Suppressor macrophage treated with lipopolysaccharide for 1 hour (primary cell): Measurements from ENCODE around the gene CNOT4.
A peak's percentile ranks its signal among the peaks of the same experiment; 100 is the strongest.

Source experiments
- DNase-seq, 3 donors: peaks; one replicate each; pipeline ENCODE4 v3.0.0-alpha.2; 2020 to 2022

CNOT4 gene

GRCh38 chr7:135509839-135510591 is at the start of gene CNOT4:
TSS of gene CNOT4 (minus strand) at chr7:135510102. CDS start at chr7:135438331, 71,771 bp downstream.
- peak; percentile 98 to 99 (median 99) for DNase-seq

GRCh38 chr7:135558881-135559280 is 49.0 kb upstream of the CNOT4 start:
- DNase-seq = no peak

- peak; percentile 83 to 87 (median 84) for DNase-seq
Observed at GRCh38 chr7:135558337-135558767, 48.5 kb upstream of the CNOT4 start.

GRCh38 chr7:135557455-135558336 is 47.8 kb upstream of the CNOT4 start, which contains the start of gene NUP205:
TSS of gene NUP205 (plus strand) at chr7:135557917. CDS start at chr7:135557945, 28 bp downstream.
- DNase-seq = peak; percentile 82 to 89 (median 89)

DNA sequence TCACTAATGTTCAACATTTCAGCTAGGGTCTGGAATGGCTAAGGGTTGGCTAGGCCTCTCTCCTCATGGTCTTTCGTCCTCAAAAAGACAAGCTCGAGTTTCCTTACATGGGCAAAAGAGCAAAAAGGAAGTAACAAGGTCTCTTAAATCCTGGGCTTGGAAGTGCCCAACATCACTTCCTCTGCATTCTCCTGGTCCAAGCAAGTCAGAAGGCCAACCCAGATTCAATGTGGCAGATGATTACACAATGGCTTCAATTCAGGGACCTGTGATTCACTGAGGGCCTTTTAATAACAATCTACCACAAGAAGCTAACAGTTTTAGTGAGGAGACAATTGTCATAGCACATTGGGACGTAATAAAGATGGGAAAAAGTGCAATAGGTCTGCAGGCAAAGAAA is 43.4 kb upstream of the CNOT4 start:
- DNase-seq = peak; percentile 38 to 59 (median 47)

- no peak for DNase-seq
Observed at GRCh38 chr7:135552148-135552547, 42.2 kb upstream of the CNOT4 start.

GRCh38 chr7:135550196-135550595 is 40.3 kb upstream of the CNOT4 start:
- DNase-seq = no peak

- no peak for DNase-seq
Observed at GRCh38 chr7:135541029-135541428, 31.1 kb upstream of the CNOT4 start.

- DNase-seq = no peak
Observed at GRCh38 chr7:135539629-135540028, 29.7 kb upstream of the CNOT4 start.

GRCh38 chr7:135538376-135538775 is 28.5 kb upstream of the CNOT4 start:
- no peak for DNase-seq

- DNase-seq = peak; percentile 51 to 78 (median 71)
Observed at GRCh38 chr7:135537905-135538304, 28.0 kb upstream of the CNOT4 start.

GRCh38 chr7:135537453-135537852 is 27.6 kb upstream of the CNOT4 start:
- DNase-seq = no peak

DNA sequence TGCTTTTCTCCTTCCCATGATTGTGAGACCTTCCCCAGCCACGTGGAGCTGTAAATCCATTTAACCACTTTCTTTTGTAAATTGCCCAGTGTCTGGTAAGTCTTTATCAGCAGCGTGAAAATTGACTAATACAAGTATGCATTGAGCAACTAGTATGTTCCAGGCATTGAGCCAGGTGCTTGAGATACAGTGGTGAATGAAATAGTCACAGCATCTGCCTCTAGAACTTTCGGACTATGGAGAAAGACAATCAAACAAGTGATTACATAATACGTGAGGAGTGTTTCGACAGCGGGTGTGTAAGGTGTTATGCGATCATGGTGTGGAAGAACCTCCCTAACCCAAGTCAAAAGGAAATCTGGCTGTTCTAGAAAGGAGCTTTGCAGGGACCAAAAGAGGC is 26.2 kb upstream of the CNOT4 start:
- DNase-seq = peak; percentile 8 to 25 (median 14)

DNA sequence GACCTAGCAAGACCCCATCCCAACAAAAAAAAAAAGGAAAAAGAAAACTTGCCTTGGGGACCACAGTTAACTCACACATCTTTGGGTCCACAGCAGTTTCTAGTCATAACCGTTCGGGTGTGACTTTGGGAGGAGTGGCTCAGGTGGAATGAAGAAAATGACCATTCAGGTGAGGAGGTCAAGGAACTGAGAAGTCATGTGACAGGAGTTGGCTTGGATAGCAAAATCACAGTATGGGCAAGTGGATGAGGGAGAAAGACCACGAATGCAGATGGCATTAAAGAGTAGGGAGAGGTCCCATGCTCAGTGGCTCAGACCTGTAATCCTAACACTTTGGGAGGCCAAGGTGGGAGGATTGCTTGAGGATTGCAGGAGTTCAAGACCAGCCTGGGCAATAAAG is 17.1 kb upstream of the CNOT4 start:
- no peak for DNase-seq

- no peak for DNase-seq
Observed at GRCh38 chr7:135525426-135525825, 15.5 kb upstream of the CNOT4 start.

DNA sequence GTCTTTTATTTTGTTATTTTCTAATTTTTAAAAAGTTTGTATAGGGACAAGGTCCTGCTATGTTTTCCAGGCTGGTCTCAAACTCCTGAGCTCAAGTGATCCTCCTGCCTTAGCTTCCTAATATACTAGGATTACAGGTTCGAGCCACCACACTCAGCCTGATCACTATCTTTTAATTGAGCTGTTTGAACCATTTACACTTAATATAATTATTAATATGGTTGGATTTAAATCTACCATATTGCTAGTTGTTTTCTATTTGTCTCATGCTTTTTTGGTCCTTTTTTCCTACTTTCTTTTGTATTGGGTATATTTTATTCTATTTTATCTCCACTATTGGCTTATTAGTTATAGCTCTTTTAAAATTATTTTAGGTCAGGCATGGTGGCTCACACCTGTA is 13.2 kb upstream of the CNOT4 start:
- DNase-seq = no peak

GRCh38 chr7:135522509-135522908 is 12.6 kb upstream of the CNOT4 start:
- DNase-seq = no peak

DNA sequence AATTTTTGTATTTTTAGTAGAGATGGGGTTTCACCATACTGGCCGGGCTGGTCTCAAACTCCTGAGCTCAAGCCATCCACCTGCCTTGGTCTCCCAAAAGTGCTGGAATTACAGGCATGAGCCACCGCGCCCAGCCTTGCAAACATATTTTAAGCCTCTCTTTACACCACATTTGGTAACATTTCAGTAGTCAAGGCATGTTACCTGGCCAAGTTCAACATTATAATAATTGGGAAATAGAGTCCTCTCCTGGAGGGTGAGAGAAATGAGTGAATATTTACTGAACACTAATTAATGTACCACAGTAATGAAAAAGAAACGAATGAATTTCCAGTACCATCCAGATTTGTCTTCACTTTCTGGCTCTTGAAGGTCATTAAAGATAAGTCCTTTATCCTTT is 10.0 kb upstream of the CNOT4 start:
- no peak for DNase-seq

- no peak for DNase-seq
Observed at GRCh38 chr7:135519233-135519688, 9.4 kb upstream of the CNOT4 start.

GRCh38 chr7:135518748-135519147 is 8.8 kb upstream of the CNOT4 start:
- DNase-seq = no peak

DNA sequence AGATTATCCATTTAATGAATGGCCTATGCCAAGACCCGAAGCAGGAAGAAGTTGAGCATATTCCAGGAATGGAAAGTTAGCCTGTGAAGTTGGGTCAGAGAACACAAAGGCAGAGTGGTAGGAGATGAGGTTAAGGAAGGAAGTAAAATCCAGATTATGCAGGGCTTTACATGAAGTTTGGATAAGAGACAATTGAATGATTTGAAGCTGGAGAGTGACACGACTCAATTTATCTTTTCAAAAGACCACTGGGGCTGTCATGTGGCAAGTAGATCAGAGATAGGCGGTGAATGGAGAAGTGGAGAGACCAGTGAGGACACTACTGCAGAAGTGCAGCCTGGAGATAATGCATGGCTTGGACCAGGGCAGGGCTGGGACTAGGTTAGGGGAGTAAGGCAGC is 7.2 kb upstream of the CNOT4 start:
- DNase-seq = peak in 1 of 3 donors; percentile 13

GRCh38 chr7:135514856-135515255 is 5.0 kb upstream of the CNOT4 start:
- DNase-seq = no peak

DNA sequence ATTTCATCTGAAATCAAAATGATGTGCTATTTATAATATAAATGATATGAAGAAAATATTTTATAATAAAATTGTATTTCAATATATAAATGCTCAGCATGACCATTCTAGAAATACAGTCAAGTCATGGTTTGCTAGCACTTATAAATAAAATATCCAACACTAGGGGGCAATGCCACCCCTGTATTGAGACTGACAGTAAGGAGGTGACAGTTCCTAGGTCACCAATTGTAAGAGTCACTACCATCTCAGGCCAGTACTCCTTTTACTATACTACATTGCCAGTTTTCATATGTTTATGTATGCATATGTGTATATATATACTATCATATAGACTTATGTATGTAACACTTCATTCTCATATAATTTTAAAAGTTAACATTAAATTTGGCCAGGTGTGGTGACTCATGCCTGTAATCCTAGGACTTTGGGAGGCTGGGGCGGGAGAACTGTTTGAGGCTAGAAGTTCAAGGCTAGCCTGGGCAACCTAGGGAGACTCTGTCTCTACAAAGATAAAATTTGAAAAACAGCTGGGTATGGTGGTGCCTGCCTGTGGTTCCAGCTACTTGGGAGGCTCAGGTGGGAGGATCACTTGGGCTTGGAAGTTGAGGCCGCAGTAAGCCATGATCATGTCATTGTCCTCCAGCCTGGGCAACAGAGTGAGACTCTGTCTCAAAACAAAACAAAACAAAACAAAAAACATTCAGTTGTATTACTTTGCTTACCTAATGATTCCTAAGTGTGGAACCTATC is 2.4 kb upstream of the CNOT4 start:
- peak; percentile 85 to 93 (median 91) for DNase-seq
